CD4-positive, alpha-beta T cell (primary cell): ENCODE measurements around the gene SNED1. TPM values are rescaled to one million over a fixed set of nuclear protein-coding genes. Genes with fewer than 3 reads are reported as not detected.

Source experiments
- ATAC-seq: fragments of 200-7000 bp; cut with Tn5 transposase; one replicate; pipeline ENCODE4 v1.10.0; 2022; ENCODE audit warnings: mild to moderate bottlenecking; ENCODE audit not compliant: poor library complexity
- CTCF ChIA-PET: fragments of 350-600 bp; sonication (Branson Sonifier 250); formaldehyde crosslinking; loops from one replicate; lab custom pipeline; 2021; ENCODE audit warnings: antibody characterized with exemption, inconsistent platforms; lab: Charles Lee
- POLR2A ChIA-PET: fragments of 350-600 bp; sonication (Branson Sonifier 250); formaldehyde crosslinking; loops from one replicate; lab custom pipeline; 2021; ENCODE audit warnings: antibody characterized with exemption, inconsistent platforms; lab: Charles Lee
- DNase-seq, 14 experiments: peaks; one replicate each; pipeline ENCODE4 v3.0.0-alpha.2; 2013 to 2020; ENCODE audit warnings: mixed read lengths in 2 of 14
- H3K27ac ChIP-seq, 2 donors: one replicate each; pipeline versions ENCODE4 v1.5.1 to v1.7.0; 2013; ENCODE audit warnings: low read length in 2 of 2, low read depth in 1 of 2, mild to moderate bottlenecking in 1 of 2
- H3K27me3 ChIP-seq, 2 experiments: 1 replicate in 1 of 2; 2 replicates in 1 of 2; pipeline versions ENCODE4 v1.6.1 to v1.7.0; 2013; ENCODE audit warnings: low read length in 2 of 2, control low read depth in 1 of 2, mild to moderate bottlenecking in 1 of 2, moderate library complexity in 1 of 2; ENCODE audit not compliant: insufficient read depth in 2 of 2, control insufficient read depth in 1 of 2
- H3K36me3 ChIP-seq: one replicate; pipeline ENCODE4 v1.6.1; 2013; ENCODE audit warnings: low read length, control low read depth; ENCODE audit not compliant: insufficient read depth
- H3K4me1 ChIP-seq: one replicate; pipeline ENCODE4 v1.6.1; 2013; ENCODE audit warnings: low read length, control low read depth; ENCODE audit not compliant: insufficient read depth
- H3K4me3 ChIP-seq: one replicate; pipeline ENCODE4 v1.5.1; 2013; ENCODE audit warnings: mild to moderate bottlenecking, low read length, moderate library complexity
- H3K9me3 ChIP-seq, 2 experiments: 1 replicate in 1 of 2; 2 replicates in 1 of 2; pipeline versions ENCODE4 v1.6.1 to v1.7.0; 2013; ENCODE audit warnings: low read length in 2 of 2, mild to moderate bottlenecking in 2 of 2, control low read depth in 1 of 2, moderate library complexity in 1 of 2; ENCODE audit not compliant: control insufficient read depth in 1 of 2, insufficient read depth in 1 of 2
- H3K27ac Mint-ChIP-seq: one replicate; pipeline ENCODE4 v1.8.0; 2020; ENCODE audit warnings: mixed read lengths
- H3K27me3 Mint-ChIP-seq: one replicate; pipeline ENCODE4 v1.8.0; 2021; ENCODE audit warnings: mixed read lengths
- H3K36me3 Mint-ChIP-seq: one replicate; pipeline ENCODE4 v1.8.0; 2021; ENCODE audit warnings: low read depth, mixed read lengths
- H3K4me1 Mint-ChIP-seq: one replicate; pipeline ENCODE4 v1.8.0; 2021; ENCODE audit warnings: low read depth, mixed read lengths
- H3K4me3 Mint-ChIP-seq: one replicate; pipeline ENCODE4 v1.8.0; 2020; ENCODE audit warnings: mild to moderate bottlenecking, mixed read lengths
- H3K9me3 Mint-ChIP-seq: one replicate; pipeline ENCODE4 v1.8.0; 2020; ENCODE audit warnings: mixed read lengths
- intact Hi-C, 2 experiments: fragments of 100-400 bp; cut with DNase I in 1 of 2; cut with micrococcal nuclease in 1 of 2; formaldehyde crosslinking; loops; one replicate each; pipeline versions ENCODE4 v1.15.1 to v1.9.0; 2023 to 2025; cut with DNase I, micrococcal nuclease
- total RNA-seq, 174 experiments: library from RNA in 2 of 174; stranded (reverse) in 2 of 174; gene quantifications; one replicate each; pipeline ENCODE4 v1.2.3 and lab custom pipeline; 2021 to 2026
- TF ChIP-seq, protein P1 (sequence below): fragments of 200-600 bp; IDR thresholded peaks from one replicate; pipeline ENCODE4 v1.8.0; 2022; ENCODE audit warnings: antibody characterized with exemption, mild to moderate bottlenecking

The SNED1 gene
- total RNA-seq, 2 experiments from 2014 or later, result 42.0 to 42.7 TPM

GRCh38 chr2:241053576-241054251 lies 55.3 kb downstream of the SNED1 start:
- Histone ChIP-seq H3K36me3 (no peaks in the 10 kb centered on the region), H3K27me3 (no peaks in the 10 kb centered on the region), H3K4me3 (no peak overlapping the region), H3K27ac (no peak overlapping the region), H3K4me1 (no peaks in the 10 kb centered on the region), H3K9me3 (no peaks in the 10 kb centered on the region)
- no peaks in the 10 kb centered on the region for H3K9me3 Mint-ChIP-seq
- DNase-seq (no peak), ATAC-seq (no peak)
- TF ChIP-seq, protein P1, sequence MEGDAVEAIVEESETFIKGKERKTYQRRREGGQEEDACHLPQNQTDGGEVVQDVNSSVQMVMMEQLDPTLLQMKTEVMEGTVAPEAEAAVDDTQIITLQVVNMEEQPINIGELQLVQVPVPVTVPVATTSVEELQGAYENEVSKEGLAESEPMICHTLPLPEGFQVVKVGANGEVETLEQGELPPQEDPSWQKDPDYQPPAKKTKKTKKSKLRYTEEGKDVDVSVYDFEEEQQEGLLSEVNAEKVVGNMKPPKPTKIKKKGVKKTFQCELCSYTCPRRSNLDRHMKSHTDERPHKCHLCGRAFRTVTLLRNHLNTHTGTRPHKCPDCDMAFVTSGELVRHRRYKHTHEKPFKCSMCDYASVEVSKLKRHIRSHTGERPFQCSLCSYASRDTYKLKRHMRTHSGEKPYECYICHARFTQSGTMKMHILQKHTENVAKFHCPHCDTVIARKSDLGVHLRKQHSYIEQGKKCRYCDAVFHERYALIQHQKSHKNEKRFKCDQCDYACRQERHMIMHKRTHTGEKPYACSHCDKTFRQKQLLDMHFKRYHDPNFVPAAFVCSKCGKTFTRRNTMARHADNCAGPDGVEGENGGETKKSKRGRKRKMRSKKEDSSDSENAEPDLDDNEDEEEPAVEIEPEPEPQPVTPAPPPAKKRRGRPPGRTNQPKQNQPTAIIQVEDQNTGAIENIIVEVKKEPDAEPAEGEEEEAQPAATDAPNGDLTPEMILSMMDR, result no peak
- no peak overlapping the region for H3K27ac Mint-ChIP-seq
- POLR2A ChIA-PET, result no interaction called here
- H3K4me3 Mint-ChIP-seq, result no peak overlapping the region
- no peaks in the 10 kb centered on the region for H3K27me3 Mint-ChIP-seq
- CTCF ChIA-PET, result no interaction called here
- intact Hi-C loops, result loop anchor here in 1 of 2 experiments (5.0 kb wide), 1 partner anchor 71 kb away; no protein-coding TSS in a partner anchor
- H3K36me3 Mint-ChIP-seq, result no peaks in the 10 kb centered on the region
- H3K4me1 Mint-ChIP-seq, result no peaks in the 10 kb centered on the region

DNA sequence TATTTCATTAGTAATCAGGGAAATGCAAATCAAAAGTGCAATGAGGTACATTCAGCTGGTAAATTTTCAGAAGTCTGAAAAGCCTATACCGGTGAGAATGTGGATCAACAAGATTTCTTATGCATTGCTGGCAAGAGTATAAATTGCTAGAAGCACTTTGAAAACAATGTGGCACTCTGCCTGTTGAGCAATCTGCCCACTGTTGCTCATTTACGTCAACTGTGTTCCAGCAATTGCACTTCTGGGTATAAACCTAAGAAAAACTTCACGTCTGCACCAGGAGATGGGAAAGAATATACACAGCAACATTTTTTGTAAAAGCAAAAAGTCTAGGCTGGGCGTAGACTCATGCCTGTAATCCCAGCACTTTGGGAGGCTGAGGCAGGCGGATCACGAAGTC lies 62.9 kb downstream of the SNED1 start:
- Histone ChIP-seq H3K9me3 (no peaks in the 10 kb centered on the region), H3K27ac (no peak overlapping the region), H3K4me3 (no peak overlapping the region), H3K4me1 (peaks cover 15% of the 10 kb centered on the region), H3K36me3 (no peaks in the 10 kb centered on the region), H3K27me3 (no peaks in the 10 kb centered on the region)
- no peak for ATAC-seq
- DNase-seq, result no peak
- Mint-ChIP-seq H3K4me3 (no peak overlapping the region), H3K9me3 (no peaks in the 10 kb centered on the region), H3K27ac (no peak overlapping the region), H3K4me1 (no peaks in the 10 kb centered on the region), H3K27me3 (no peaks in the 10 kb centered on the region), H3K36me3 (no peaks in the 10 kb centered on the region)
- ChIA-PET POLR2A (no interaction called here), CTCF (interaction anchor here (1.9 kb wide), 1 partner anchor 78 kb away, joined by 5 read pairs; no protein-coding TSS in a partner anchor)
- TF ChIP-seq, protein P1, result no peak
- intact Hi-C loops, result no loop called here

DNA sequence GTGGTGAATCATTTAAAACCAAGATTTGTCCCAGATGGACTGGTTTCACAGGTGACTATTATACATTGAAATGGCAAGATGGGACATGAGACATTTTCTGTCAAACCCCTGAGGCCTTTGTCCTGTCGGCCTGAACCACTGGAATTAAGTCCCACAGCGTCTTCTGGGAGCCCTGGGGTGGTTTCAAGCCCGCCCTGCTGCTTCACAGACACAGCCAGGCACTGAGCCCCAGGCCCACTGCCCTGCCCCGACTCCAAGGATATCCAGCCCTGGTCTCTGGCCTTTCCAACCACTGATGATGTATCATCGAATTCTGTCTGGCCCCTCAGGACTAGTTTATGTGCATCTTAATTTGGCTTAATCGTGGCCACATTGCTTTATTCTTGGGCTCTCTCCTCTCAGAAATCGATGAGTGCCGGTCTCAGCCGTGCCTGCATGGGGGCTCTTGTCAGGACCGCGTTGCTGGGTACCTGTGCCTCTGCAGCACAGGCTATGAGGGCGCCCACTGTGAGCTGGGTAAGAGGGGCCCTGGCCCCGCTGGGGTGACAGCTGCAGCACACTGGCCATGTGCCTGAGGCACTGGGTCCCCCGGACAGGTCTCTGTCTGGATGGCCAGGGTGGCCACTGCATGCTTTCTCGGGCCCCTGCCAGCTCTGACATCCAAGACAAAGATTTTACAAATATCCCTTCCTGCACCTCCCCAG lies 64.1 kb downstream of the SNED1 start:
- no peak overlapping the region for H3K27ac Mint-ChIP-seq
- ChIA-PET POLR2A (no interaction called here), CTCF (interaction anchor here (1.5 kb wide), 1 partner anchor 79 kb away, joined by 3 read pairs; no protein-coding TSS in a partner anchor)
- H3K27me3 Mint-ChIP-seq, result no peaks in the 10 kb centered on the region
- Histone ChIP-seq H3K27ac (no peak overlapping the region), H3K4me1 (peaks cover 15% of the 10 kb centered on the region), H3K27me3 (no peaks in the 10 kb centered on the region), H3K9me3 (no peaks in the 10 kb centered on the region), H3K36me3 (no peaks in the 10 kb centered on the region), H3K4me3 (no peak overlapping the region)
- no peaks in the 10 kb centered on the region for H3K36me3 Mint-ChIP-seq
- TF ChIP-seq, protein P1, result no peak
- no peak for ATAC-seq
- DNase-seq, result no peak
- no peaks in the 10 kb centered on the region for H3K9me3 Mint-ChIP-seq
- H3K4me3 Mint-ChIP-seq, result no peak overlapping the region
- H3K4me1 Mint-ChIP-seq, result no peaks in the 10 kb centered on the region
- intact Hi-C loops, result no loop called here
